ENCODE measurements around the gene KIF6. TPM values are rescaled to one million over a fixed set of nuclear protein-coding genes. Genes with fewer than 3 reads are reported as not detected.
A peak's percentile ranks its signal among the peaks of the same experiment; 100 is the strongest.
"Not testable (repeated sequence)": the region's sequence is repeated elsewhere in the genome, so short reads cannot be mapped to it uniquely, and the experiment has no call there.

Gene KIF6
- total RNA-seq, 1 donor from 2014 or later, result 1.4 TPM

DNA sequence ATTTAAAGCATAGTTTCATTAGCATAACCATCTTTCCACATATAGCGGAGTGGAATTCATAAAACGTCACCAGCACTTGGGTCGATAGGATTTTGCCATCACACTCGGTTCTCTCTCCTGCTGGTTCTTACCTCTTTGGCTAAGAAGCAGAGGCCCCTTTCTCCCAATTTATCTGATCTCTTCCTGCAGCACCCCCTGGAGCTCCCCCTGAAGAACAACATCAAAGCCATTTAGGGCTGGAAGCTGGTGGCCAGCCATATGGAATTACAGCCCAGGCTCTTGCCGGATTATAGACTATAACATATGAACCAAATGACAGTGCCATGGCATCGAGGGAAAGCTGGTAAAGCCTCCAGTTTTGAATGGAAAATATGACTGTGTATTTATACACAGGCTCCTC is 6.4 kb upstream of the KIF6 start:
- TF ChIP-seq, protein P1, sequence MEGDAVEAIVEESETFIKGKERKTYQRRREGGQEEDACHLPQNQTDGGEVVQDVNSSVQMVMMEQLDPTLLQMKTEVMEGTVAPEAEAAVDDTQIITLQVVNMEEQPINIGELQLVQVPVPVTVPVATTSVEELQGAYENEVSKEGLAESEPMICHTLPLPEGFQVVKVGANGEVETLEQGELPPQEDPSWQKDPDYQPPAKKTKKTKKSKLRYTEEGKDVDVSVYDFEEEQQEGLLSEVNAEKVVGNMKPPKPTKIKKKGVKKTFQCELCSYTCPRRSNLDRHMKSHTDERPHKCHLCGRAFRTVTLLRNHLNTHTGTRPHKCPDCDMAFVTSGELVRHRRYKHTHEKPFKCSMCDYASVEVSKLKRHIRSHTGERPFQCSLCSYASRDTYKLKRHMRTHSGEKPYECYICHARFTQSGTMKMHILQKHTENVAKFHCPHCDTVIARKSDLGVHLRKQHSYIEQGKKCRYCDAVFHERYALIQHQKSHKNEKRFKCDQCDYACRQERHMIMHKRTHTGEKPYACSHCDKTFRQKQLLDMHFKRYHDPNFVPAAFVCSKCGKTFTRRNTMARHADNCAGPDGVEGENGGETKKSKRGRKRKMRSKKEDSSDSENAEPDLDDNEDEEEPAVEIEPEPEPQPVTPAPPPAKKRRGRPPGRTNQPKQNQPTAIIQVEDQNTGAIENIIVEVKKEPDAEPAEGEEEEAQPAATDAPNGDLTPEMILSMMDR (IDR thresholded peaks at IDR 0.05; ENCODE audit: unreplicated experiment), result no peak
- no peak for DNase-seq (ENCODE audit: low spot score in 2 of 2, unreplicated experiment in 2 of 2)
- peaks cover 29% of the 10 kb centered on the region for H3K27me3 Mint-ChIP-seq (ENCODE audit: low read depth)
- H3K27ac Mint-ChIP-seq, result no peak overlapping the region
- no peaks in the 10 kb centered on the region for H3K9me3 Mint-ChIP-seq
- H3K36me3 Mint-ChIP-seq, result no peaks in the 10 kb centered on the region
- no peak overlapping the region for H3K4me3 Mint-ChIP-seq
- peaks cover 5% of the 10 kb centered on the region for H3K4me1 Mint-ChIP-seq

DNA sequence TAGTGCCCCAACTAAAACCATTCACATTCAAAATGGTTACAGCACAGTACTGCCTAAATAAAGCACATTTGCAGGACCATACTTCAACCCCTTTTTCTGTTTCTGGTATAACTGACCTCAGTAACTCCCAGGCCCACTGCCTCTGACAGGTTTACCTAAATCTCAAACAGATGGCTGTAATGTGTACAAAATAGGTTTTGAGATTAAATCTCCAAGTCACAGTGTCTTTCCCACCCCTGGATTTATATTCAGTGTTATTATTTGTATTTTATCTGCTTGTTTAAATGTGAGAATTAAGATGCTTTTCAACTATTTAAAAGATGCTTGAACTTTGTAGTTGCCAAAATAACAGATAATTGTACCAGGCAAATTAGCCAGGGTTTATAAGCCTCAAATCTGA is 4.7 kb upstream of the KIF6 start:
- peaks cover 24% of the 10 kb centered on the region for H3K27me3 Mint-ChIP-seq (ENCODE audit: low read depth)
- DNase-seq (ENCODE audit: low spot score in 2 of 2, unreplicated experiment in 2 of 2), result no peak
- H3K4me3 Mint-ChIP-seq, result no peak overlapping the region
- H3K9me3 Mint-ChIP-seq, result no peaks in the 10 kb centered on the region
- H3K4me1 Mint-ChIP-seq, result peaks cover 5% of the 10 kb centered on the region
- H3K27ac Mint-ChIP-seq, result no peak overlapping the region
- TF ChIP-seq, protein P1 (IDR thresholded peaks at IDR 0.05; ENCODE audit: unreplicated experiment), result no peak
- no peaks in the 10 kb centered on the region for H3K36me3 Mint-ChIP-seq

DNA sequence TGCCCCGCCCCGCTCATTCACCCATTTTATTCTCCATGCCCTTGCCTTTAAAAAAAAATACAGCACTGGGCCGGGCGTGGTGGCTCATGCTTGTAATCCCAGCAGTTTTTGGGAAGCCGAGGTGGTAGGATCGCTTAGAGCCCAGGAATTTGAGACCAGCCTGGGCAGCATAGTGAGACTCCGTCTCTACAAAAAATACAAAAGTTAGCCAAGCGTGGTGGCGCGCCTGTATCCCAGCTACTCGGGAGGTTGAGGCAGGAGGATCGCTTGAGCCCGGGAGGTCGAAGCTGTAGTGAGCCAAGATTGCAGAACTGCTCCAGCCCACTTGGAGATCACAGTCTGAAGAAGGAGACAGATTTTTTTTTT is 407 bp upstream of the KIF6 start:
- Mint-ChIP-seq H3K27ac (peak overlapping the region; percentile 39), H3K9me3 (no peaks in the 10 kb centered on the region), H3K4me1 (peaks cover 2% of the 10 kb centered on the region), H3K4me3 (peak overlapping the region; percentile 99), H3K27me3 (ENCODE audit: low read depth) (peaks cover 9% of the 10 kb centered on the region), H3K36me3 (no peaks in the 10 kb centered on the region)
- TF ChIP-seq, protein P1 (IDR thresholded peaks at IDR 0.05; ENCODE audit: unreplicated experiment), result no peak
- no peak for DNase-seq (ENCODE audit: low spot score in 2 of 2, unreplicated experiment in 2 of 2)

DNA sequence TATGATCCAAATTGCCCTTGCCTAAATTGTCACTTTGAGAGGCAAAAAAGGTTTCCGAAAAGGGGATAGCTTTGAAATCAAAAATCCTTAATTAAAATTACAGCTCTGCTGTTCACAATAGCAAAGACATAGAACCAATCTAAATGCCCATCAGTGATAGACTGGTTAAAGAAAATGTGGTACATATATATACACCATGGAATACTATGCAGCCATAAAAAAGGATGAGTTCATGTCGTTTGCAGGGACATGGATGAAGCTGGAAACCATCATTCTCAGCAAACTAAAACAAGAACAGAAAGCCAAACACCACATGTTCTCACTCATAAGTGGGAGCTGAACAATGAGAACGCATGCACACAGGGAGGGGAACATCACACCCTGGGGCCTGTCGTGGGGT is 1.9 kb downstream of the KIF6 start:
- not testable (repeated sequence) for H3K36me3 Mint-ChIP-seq; H3K4me1 Mint-ChIP-seq; DNase-seq (ENCODE audit: low spot score in 2 of 2, unreplicated experiment in 2 of 2); H3K4me3 Mint-ChIP-seq; H3K9me3 Mint-ChIP-seq; H3K27ac Mint-ChIP-seq
- H3K27me3 Mint-ChIP-seq (ENCODE audit: low read depth), result peaks cover 12% of the 10 kb centered on the region

DNA sequence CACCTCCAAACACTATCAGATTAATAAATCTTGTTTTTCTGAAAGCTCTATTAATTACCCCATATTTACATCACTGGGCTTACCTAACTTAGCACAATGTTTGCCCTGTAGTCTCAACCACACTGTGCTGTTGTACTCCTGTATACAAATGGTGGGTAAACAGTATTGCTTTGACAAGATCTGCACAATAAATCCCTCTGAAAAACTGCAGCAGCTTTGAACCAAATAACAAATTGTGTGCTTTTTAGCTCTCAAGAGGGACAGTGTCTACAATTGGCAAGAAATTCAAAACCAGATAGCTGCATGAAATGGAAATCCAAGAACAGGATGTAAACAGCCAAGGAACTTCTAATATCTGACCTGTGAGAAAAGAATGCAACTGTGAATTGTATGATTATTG is 10.4 kb downstream of the KIF6 start:
- H3K27ac Mint-ChIP-seq, result no peak overlapping the region
- TF ChIP-seq, protein P1 (IDR thresholded peaks at IDR 0.05; ENCODE audit: unreplicated experiment), result no peak
- no peaks in the 10 kb centered on the region for H3K36me3 Mint-ChIP-seq
- no peaks in the 10 kb centered on the region for H3K9me3 Mint-ChIP-seq
- no peak overlapping the region for H3K4me3 Mint-ChIP-seq
- no peak for DNase-seq (ENCODE audit: low spot score in 2 of 2, unreplicated experiment in 2 of 2)
- no peaks in the 10 kb centered on the region for H3K27me3 Mint-ChIP-seq (ENCODE audit: low read depth)
- no peaks in the 10 kb centered on the region for H3K4me1 Mint-ChIP-seq

DNA sequence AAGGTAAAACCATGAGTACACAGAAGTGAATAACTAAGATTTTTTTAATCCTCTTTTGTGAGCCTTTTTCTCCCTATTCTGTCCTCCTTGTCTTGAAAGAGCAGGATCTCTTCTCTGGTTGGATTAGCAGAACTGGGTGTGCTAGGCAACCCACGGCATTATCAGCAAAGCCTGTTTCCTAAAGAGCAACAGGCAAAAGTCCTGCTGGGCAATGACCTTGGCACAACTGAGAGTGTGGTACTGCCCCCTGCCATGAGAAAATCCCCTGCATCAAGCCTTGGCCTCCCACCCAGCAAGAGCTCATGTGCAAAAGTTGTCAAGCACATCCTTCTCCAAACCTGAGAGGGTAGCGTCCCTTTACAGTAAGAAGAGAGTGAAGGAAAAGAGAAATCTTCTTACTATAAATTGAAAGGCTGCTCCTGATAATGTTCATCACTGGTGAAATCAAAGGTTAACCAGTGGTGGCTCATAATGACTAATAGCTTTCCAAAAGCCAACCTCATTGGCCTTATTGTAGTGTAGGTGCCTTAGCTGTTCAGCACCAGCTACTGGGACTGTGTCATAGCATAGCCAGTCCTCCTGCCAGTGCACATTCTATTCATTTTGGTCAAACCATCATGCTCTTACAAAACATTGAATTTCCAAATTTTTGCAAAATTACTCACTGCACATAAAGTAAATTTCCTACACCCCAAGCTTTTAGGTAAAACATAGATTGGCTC is 17.1 kb downstream of the KIF6 start:
- no peaks in the 10 kb centered on the region for H3K9me3 Mint-ChIP-seq
- TF ChIP-seq, protein P1 (IDR thresholded peaks at IDR 0.05; ENCODE audit: unreplicated experiment), result no peak
- no peak overlapping the region for H3K27ac Mint-ChIP-seq
- no peaks in the 10 kb centered on the region for H3K4me1 Mint-ChIP-seq
- no peak for DNase-seq (ENCODE audit: low spot score in 2 of 2, unreplicated experiment in 2 of 2)
- no peaks in the 10 kb centered on the region for H3K36me3 Mint-ChIP-seq
- H3K4me3 Mint-ChIP-seq, result no peak overlapping the region
- H3K27me3 Mint-ChIP-seq (ENCODE audit: low read depth), result peaks cover 3% of the 10 kb centered on the region
